ENCODE data around the gene CCT8. TPM values are rescaled to one million over a fixed set of nuclear protein-coding genes. Genes with fewer than 3 reads are reported as not detected.

The CCT8 gene
- total RNA-seq, 2 donors from 2014 or later = 285 to 355 TPM

DNA sequence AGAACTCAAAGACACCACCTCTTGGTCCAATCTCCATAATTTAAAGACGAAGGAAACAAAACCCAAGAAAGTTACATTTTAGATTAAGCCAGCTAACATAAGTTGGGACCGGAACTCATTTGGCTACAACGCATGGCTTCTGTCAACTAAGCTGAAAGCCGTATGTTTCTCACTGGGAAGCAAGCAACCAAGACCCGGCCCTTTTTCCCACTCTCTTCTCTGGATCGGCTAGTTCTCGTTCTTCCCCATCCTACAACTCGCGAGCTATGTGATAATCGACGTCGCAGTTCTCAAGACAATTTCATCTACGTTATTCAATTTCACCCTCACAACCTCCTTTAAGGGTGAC, 601 bp downstream of the CCT8 start:
- peaks cover 13 to 21% of the 10 kb centered on the region in 2 donors for H3K36me3 Mint-ChIP-seq (ENCODE audit: insufficient read depth in 2 of 2)
- ATAC-seq (replicated peaks in 1 of 2) = no peak
- no peaks in the 10 kb centered on the region for H3K9me3 Mint-ChIP-seq
- no peaks in the 10 kb centered on the region for H3K27me3 Mint-ChIP-seq (ENCODE audit: low read depth)
- H3K27ac Mint-ChIP-seq = peak overlapping the region; percentile 100
- H3K4me3 Mint-ChIP-seq = peak overlapping the region; percentile 99 to 100
- H3K4me1 Mint-ChIP-seq (ENCODE audit: low read depth) = peaks cover 42% of the 10 kb centered on the region
- DNase-seq = no peak

DNA sequence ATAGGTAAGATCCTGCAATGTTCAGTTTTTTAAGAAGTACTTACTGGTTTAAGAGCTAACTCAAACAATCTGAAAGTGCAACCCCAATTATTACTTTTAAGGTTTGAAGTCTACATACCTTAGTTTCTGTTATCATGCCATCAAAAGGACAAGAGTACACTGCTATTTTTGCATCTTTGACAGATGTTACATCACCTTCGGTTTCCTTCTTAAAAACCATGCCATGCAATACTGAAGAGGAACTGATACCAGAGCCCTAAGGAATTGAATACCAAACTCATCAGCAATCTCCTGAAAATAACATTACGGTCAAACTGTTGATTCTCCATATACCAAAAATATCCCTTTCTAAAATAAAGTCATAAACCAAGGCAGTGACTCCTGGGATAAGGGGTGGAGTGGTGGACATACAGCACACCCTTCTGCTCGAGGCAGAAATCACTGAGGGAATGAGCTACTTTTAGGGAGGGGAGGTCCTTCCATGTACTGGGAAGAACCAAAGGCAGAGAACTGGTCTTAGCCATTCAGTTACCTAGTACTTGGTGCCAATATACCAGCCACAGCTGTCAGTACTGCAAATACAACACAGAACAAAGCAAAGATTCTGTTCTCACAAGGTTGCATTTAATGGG, 8.5 kb downstream of the CCT8 start:
- no peaks in the 10 kb centered on the region for H3K9me3 Mint-ChIP-seq
- peaks cover 12 to 58% of the 10 kb centered on the region in 2 donors for H3K36me3 Mint-ChIP-seq (ENCODE audit: insufficient read depth in 2 of 2)
- H3K4me3 Mint-ChIP-seq = no peak overlapping the region
- DNase-seq (no peak), ATAC-seq (replicated peaks in 1 of 2) (no peak)
- H3K27me3 Mint-ChIP-seq (ENCODE audit: low read depth) = no peaks in the 10 kb centered on the region
- peak overlapping the region; percentile 79 for H3K27ac Mint-ChIP-seq
- H3K4me1 Mint-ChIP-seq (ENCODE audit: low read depth) = peaks cover 10% of the 10 kb centered on the region

DNA sequence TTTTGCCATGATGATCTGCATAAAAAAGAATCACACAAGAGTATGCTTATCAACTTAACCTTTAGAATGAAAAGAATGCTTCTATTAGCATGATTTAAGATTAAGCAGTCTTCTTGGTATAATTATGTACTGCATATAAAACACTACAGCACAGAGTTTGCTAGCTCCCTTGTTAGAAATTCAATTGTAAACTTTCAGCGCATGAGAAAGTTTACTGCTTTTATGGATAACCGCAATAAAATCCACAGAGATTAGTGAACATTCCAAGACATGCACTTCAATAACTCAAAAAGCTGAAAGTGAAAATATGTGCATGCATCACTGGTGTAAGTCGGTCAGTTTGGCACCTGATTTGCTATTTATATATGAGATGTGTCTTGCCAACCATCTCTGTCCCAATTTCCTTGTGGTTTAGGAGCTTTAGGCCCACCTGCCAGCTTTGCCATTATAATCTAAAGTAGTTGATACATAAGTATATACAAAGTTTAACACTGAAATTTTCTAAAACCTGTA, 16.9 kb downstream of the CCT8 start:
- Mint-ChIP-seq H3K4me1 (ENCODE audit: low read depth) (no peaks in the 10 kb centered on the region), H3K4me3 (no peak overlapping the region), H3K27me3 (ENCODE audit: low read depth) (no peaks in the 10 kb centered on the region), H3K9me3 (no peaks in the 10 kb centered on the region), H3K27ac (peak overlapping the region; percentile 57), H3K36me3 (ENCODE audit: insufficient read depth in 2 of 2) (peaks cover 5 to 38% of the 10 kb centered on the region in 2 donors)
- DNase-seq (no peak), ATAC-seq (replicated peaks in 1 of 2) (no peak)

GRCh38 chr21:29056005-29056404, 17.4 kb downstream of the CCT8 start:
- H3K4me3 Mint-ChIP-seq = no peak overlapping the region
- H3K9me3 Mint-ChIP-seq = no peaks in the 10 kb centered on the region
- peak overlapping the region; percentile 57 for H3K27ac Mint-ChIP-seq
- no peak for DNase-seq
- no peaks in the 10 kb centered on the region for H3K27me3 Mint-ChIP-seq (ENCODE audit: low read depth)
- H3K36me3 Mint-ChIP-seq (ENCODE audit: insufficient read depth in 2 of 2) = peaks cover 5 to 33% of the 10 kb centered on the region in 2 donors
- H3K4me1 Mint-ChIP-seq (ENCODE audit: low read depth) = no peaks in the 10 kb centered on the region
- ATAC-seq (replicated peaks in 1 of 2) = no peak

DNA sequence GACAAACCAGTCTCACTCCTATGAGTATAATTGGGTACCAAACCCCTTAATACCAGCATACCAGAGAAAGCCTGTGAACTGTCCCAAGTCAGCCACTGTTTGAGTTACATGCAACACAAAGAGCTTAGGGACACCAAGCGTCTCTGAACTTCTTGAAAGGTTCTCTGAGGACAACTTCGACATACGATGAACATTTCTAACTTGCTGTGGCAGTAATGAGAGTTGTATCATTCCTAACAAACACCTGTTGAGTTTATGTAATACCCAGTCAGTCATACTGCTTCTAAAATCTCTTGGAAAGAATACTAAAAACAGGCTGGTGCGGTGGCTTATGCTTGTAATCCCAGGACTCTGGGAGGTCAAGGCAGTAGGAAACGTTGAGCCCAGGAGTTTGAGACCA, 18.4 kb downstream of the CCT8 start:
- Mint-ChIP-seq H3K4me1 (ENCODE audit: low read depth) (no peaks in the 10 kb centered on the region), H3K27ac (no peak overlapping the region), H3K4me3 (no peak overlapping the region), H3K27me3 (ENCODE audit: low read depth) (no peaks in the 10 kb centered on the region), H3K9me3 (no peaks in the 10 kb centered on the region), H3K36me3 (ENCODE audit: insufficient read depth in 2 of 2) (peaks cover 2 to 28% of the 10 kb centered on the region in 2 donors)
- ATAC-seq (replicated peaks in 1 of 2) (peak in 1 of 2 donors; percentile 13), DNase-seq (no peak)

GRCh38 chr21:29053656-29054055, 19.8 kb downstream of the CCT8 start:
- Mint-ChIP-seq H3K27me3 (ENCODE audit: low read depth) (no peaks in the 10 kb centered on the region), H3K9me3 (no peaks in the 10 kb centered on the region), H3K27ac (no peak overlapping the region), H3K36me3 (ENCODE audit: insufficient read depth in 2 of 2) (peaks cover 2 to 23% of the 10 kb centered on the region in 2 donors), H3K4me3 (no peak overlapping the region), H3K4me1 (ENCODE audit: low read depth) (no peaks in the 10 kb centered on the region)
- ATAC-seq (replicated peaks in 1 of 2) (no peak), DNase-seq (no peak)

GRCh38 chr21:29053011-29053553, 20.4 kb downstream of the CCT8 start:
- no peaks in the 10 kb centered on the region for H3K4me1 Mint-ChIP-seq (ENCODE audit: low read depth)
- H3K27me3 Mint-ChIP-seq (ENCODE audit: low read depth) = no peaks in the 10 kb centered on the region
- ATAC-seq (replicated peaks in 1 of 2) = peak in 1 of 2 donors; percentile 15
- no peak overlapping the region for H3K27ac Mint-ChIP-seq
- no peak for DNase-seq
- H3K36me3 Mint-ChIP-seq (ENCODE audit: insufficient read depth in 2 of 2) = peaks cover 2 to 22% of the 10 kb centered on the region in 2 donors
- H3K4me3 Mint-ChIP-seq = no peak overlapping the region
- H3K9me3 Mint-ChIP-seq = no peaks in the 10 kb centered on the region

DNA sequence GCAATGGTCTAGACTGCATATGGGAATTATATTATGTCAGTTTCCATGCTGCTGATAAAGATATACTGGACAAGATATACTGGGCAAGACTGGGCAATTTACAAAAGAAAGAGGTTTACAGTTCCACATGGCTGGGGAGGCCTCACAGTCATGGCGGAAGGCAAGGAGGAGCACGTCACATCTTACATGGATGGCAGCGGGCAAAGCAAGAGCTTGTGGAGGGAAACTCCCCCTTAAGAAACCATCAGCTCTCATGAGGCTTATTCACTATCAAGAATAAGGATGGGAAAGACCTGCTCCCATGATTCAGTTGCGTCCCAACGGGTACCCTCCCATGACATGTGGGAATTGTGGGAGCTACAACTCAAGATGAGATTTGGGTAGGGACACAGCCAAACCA, 21.2 kb downstream of the CCT8 start:
- no peak for ATAC-seq (replicated peaks in 1 of 2)
- H3K27me3 Mint-ChIP-seq (ENCODE audit: low read depth) = no peaks in the 10 kb centered on the region
- no peak overlapping the region for H3K4me3 Mint-ChIP-seq
- H3K36me3 Mint-ChIP-seq (ENCODE audit: insufficient read depth in 2 of 2) = peaks cover 2 to 21% of the 10 kb centered on the region in 2 donors
- H3K4me1 Mint-ChIP-seq (ENCODE audit: low read depth) = no peaks in the 10 kb centered on the region
- no peaks in the 10 kb centered on the region for H3K9me3 Mint-ChIP-seq
- no peak overlapping the region for H3K27ac Mint-ChIP-seq
- DNase-seq = no peak

GRCh38 chr21:29034678-29035077, 38.8 kb downstream of the CCT8 start:
- H3K36me3 Mint-ChIP-seq (ENCODE audit: insufficient read depth in 2 of 2) = peaks cover 10 to 26% of the 10 kb centered on the region in 2 donors
- H3K4me1 Mint-ChIP-seq (ENCODE audit: low read depth) = peaks cover 18% of the 10 kb centered on the region
- H3K9me3 Mint-ChIP-seq = no peaks in the 10 kb centered on the region
- DNase-seq (no peak), ATAC-seq (replicated peaks in 1 of 2) (no peak)
- peak overlapping the region; percentile 79 for H3K27ac Mint-ChIP-seq
- H3K4me3 Mint-ChIP-seq = no peak overlapping the region
- H3K27me3 Mint-ChIP-seq (ENCODE audit: low read depth) = no peaks in the 10 kb centered on the region

- H3K27me3 Mint-ChIP-seq (ENCODE audit: low read depth) = no peaks in the 10 kb centered on the region
- H3K27ac Mint-ChIP-seq = peak overlapping the region; percentile 11
- no peak overlapping the region for H3K4me3 Mint-ChIP-seq
- ATAC-seq (replicated peaks in 1 of 2) (no peak), DNase-seq (no peak)
- no peaks in the 10 kb centered on the region for H3K9me3 Mint-ChIP-seq
- peaks cover 10 to 28% of the 10 kb centered on the region in 2 donors for H3K36me3 Mint-ChIP-seq (ENCODE audit: insufficient read depth in 2 of 2)
- peaks cover 26% of the 10 kb centered on the region for H3K4me1 Mint-ChIP-seq (ENCODE audit: low read depth)
Measured at GRCh38 chr21:29033871-29034270, 39.6 kb downstream of the CCT8 start.

DNA sequence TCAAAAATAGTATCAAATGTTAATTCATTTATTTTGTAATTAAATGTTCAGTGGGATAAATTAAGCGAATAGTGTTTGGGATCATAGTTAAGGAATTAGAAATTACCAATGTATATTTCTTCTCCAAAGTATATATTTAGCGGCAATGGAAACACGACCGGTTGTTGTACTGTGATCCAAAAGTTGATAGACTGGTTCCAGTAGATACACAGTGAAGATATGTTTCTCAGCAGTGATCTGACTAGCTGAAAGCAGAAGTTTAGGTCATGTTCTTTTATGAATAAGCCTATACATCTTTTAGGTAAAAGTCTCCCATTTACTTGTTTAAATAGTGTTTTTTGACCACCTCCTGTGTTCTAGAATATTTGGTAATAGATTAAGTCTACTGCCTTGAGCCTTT, 40.1 kb downstream of the CCT8 start:
- Mint-ChIP-seq H3K27ac (peak overlapping the region; percentile 11), H3K9me3 (no peaks in the 10 kb centered on the region), H3K4me3 (no peak overlapping the region), H3K27me3 (ENCODE audit: low read depth) (no peaks in the 10 kb centered on the region), H3K4me1 (ENCODE audit: low read depth) (peaks cover 27% of the 10 kb centered on the region), H3K36me3 (ENCODE audit: insufficient read depth in 2 of 2) (peaks cover 10 to 30% of the 10 kb centered on the region in 2 donors)
- ATAC-seq (replicated peaks in 1 of 2) = no peak
- no peak for DNase-seq

- ATAC-seq (replicated peaks in 1 of 2) = peak in 1 of 2 donors; percentile 4
- H3K27ac Mint-ChIP-seq = peak overlapping the region; percentile 12
- H3K9me3 Mint-ChIP-seq = no peaks in the 10 kb centered on the region
- DNase-seq = no peak
- no peak overlapping the region for H3K4me3 Mint-ChIP-seq
- no peaks in the 10 kb centered on the region for H3K27me3 Mint-ChIP-seq (ENCODE audit: low read depth)
- peaks cover 28% of the 10 kb centered on the region for H3K4me1 Mint-ChIP-seq (ENCODE audit: low read depth)
- peaks cover 6 to 23% of the 10 kb centered on the region in 2 donors for H3K36me3 Mint-ChIP-seq (ENCODE audit: insufficient read depth in 2 of 2)
Measured at GRCh38 chr21:29030909-29031308, 42.5 kb downstream of the CCT8 start.

DNA sequence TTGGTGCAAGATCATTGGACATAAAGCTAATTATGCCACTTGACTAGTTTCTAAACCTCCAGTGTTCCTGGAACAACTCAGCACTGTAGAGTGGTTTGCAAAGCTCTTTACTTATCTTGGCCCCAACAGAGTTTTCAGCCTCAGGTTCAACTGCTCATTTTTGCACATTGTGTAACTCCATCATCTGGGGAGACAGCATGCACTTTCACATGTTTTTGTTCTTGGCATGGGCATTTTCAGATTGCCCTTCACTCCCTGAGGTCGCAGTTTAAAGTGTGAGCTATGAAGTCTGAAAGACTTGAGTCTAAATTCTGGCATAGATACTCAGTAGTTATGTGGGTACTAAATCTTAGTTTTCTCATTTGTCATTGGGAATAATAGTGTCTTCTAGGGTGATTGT, 43.9 kb downstream of the CCT8 start:
- H3K27ac Mint-ChIP-seq = peak overlapping the region; percentile 14
- ATAC-seq (replicated peaks in 1 of 2) = no peak
- no peaks in the 10 kb centered on the region for H3K9me3 Mint-ChIP-seq
- no peaks in the 10 kb centered on the region for H3K27me3 Mint-ChIP-seq (ENCODE audit: low read depth)
- peaks cover 40% of the 10 kb centered on the region for H3K4me1 Mint-ChIP-seq (ENCODE audit: low read depth)
- DNase-seq = no peak
- peaks cover 6 to 23% of the 10 kb centered on the region in 2 donors for H3K36me3 Mint-ChIP-seq (ENCODE audit: insufficient read depth in 2 of 2)
- H3K4me3 Mint-ChIP-seq = no peak overlapping the region

GRCh38 chr21:29025328-29025713, 48.1 kb downstream of the CCT8 start:
- Mint-ChIP-seq H3K27ac (peak overlapping the region; percentile 97), H3K4me1 (ENCODE audit: low read depth) (peaks cover 67% of the 10 kb centered on the region), H3K4me3 (peak overlapping the region; percentile 91 to 100), H3K9me3 (no peaks in the 10 kb centered on the region), H3K36me3 (ENCODE audit: insufficient read depth in 2 of 2) (peaks cover 0 to 15% of the 10 kb centered on the region in 2 donors), H3K27me3 (ENCODE audit: low read depth) (no peaks in the 10 kb centered on the region)
- ATAC-seq (replicated peaks in 1 of 2) (peak in 1 of 2 donors; percentile 37), DNase-seq (no peak)

Data from activated T-cell treated with anti-CD3 and anti-CD28 coated beads, Interleukin-2, amount 50 U/mL, for 72 hours (primary cell).